AG09319 (cell line): Measurements from ENCODE around the gene MAD1L1.
"Not testable (repeated sequence)": the region's sequence is repeated elsewhere in the genome, so short reads cannot be mapped to it uniquely, and the experiment has no call there.

Source experiments
- DNase-seq: peaks from one replicate; pipeline ENCODE4 v3.0.0-alpha.2; 2010; ENCODE audit warnings: low read depth; ENCODE audit errors: extremely low read depth
- CTCF ChIP-seq: IDR thresholded peaks from 2 replicates; pipeline ENCODE4 v1.5.1; 2011; ENCODE audit warnings: low read depth, mild to moderate bottlenecking, inconsistent platforms, low read length, moderate library complexity

MAD1L1 gene

GRCh38 chr7:1885465-1886226, 347.1 kb downstream of the MAD1L1 start:
- no peak for DNase-seq
- TF ChIP-seq CTCF, result no peak

- no peak for DNase-seq
- TF ChIP-seq CTCF, result no peak
Measured at GRCh38 chr7:1884583-1885350, 348.0 kb downstream of the MAD1L1 start.

DNA sequence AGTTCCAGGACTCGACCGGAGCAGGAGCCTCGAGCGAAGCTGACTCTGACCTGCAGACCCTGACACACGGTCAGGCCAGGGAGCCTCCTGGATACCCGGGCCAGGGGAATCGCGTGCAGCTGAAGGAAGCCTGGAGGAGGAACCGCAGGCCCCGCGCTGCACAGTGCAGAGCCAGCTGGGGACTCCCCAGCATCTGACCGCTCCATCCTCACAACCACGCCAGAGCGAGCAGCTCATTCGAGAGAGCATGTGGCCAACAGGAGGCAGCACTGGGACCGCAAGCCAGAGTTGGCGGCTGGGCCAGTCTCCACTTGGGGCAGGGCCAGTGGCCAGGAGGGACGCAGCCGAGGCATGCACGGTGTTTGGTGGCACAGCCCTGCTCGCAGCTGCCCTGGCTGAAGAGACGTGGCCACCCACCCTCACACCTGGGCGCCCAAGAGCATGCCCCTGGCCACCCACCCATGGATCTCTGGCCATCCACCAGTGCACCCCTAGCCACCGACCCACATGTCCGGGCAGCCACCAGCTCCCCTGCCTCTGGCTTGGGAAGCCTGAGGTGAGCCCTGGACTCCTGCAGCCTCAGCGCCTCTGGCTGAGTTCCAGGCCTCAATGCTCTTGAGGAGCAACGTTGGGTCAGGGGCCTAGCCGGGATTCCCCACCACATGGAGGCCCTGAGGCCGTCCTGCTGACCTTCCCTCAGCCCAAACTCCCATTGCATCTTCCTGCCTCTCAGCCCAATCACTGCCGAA, 348.7 kb downstream of the MAD1L1 start:
- no peak for TF ChIP-seq CTCF
- DNase-seq, result no peak

DNA sequence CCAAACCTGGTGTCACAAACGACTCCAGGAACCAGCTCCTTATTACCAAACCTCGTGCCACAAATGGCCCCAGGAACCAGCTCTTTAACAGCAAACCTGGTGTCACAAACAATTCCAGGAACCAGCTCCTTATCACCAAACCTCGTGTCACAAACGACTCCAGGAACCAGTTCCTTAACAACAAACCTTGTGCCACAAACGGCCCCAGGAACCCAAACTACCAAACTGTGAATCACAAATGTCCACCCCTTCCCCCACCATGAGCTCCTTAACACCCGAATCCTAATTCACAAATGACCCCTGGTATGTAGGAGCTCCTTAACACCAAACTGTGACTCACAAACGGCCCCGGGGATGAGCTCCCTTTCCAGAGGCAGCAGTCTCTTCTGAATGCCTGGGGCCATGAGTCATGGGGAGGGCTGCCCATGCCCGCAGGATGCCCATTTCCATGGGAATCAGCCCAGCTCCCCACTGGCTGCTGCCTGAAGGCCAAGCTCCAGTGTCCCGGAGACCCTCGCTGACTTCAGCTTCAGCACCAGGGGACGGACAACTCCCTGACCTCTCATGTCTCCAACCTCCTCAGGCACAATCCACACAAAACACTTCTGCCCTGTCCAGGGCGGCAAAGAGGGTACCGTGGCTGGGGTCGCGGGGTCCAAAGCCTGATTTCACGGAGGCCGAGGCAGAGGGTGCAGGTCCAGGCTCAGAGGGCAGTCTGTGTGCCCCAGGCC, 349.5 kb downstream of the MAD1L1 start:
- DNase-seq, result peak; percentile 20
- no peak for TF ChIP-seq CTCF

- no peak for DNase-seq
- no peak for TF ChIP-seq CTCF
Measured at GRCh38 chr7:1882451-1882850, 350.3 kb downstream of the MAD1L1 start.

GRCh38 chr7:1881946-1882345, 350.8 kb downstream of the MAD1L1 start:
- no peak for DNase-seq
- no peak for TF ChIP-seq CTCF

DNA sequence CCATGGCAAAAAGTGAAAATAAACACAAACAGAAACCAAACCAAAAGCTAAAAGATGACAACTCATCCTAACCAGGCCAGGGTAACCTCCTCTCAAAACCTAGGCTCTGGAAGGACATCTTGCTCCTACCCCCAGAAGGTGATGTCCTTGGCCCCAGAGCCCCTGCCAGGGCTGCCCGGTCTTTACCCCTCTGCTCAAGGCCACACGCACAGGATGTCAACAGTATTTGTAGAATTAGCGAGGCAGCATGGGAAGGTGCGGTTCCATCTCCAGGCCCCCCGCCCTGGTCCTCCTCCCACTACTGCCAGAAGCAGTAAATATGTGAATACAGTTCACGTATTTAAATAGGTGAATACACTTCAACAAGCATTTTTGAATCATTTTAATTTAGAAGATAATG, 356.1 kb downstream of the MAD1L1 start:
- DNase-seq, result not testable (repeated sequence)
